Parathyroid adenoma (tissue), 2 donors: Measurements from ENCODE around the gene ZNF726.
A peak's percentile ranks its signal among the peaks of the same experiment; 100 is the strongest.

Experiments used
- H2AFZ ChIP-seq: fragments of 300-600 bp; sonication (generic); one replicate; pipeline ENCODE4 v1.7.0; 2017; ENCODE audit warnings: antibody characterized with exemption, mild to moderate bottlenecking
- H3K27ac ChIP-seq: fragments of 300-600 bp; sonication (generic); one replicate; pipeline ENCODE4 v1.7.0; 2017
- H3K27me3 ChIP-seq: fragments of 300-600 bp; sonication (generic); one replicate; pipeline ENCODE4 v1.7.0; 2017; ENCODE audit warnings: low read length; ENCODE audit not compliant: control insufficient read depth, insufficient read depth
- H3K36me3 ChIP-seq: fragments of 300-600 bp; sonication (generic); one replicate; pipeline ENCODE4 v1.7.0; 2017; ENCODE audit warnings: low read length; ENCODE audit not compliant: control insufficient read depth, insufficient read depth
- H3K4me1 ChIP-seq: fragments of 300-600 bp; sonication (generic); one replicate; pipeline ENCODE4 v1.7.0; 2017; ENCODE audit warnings: control low read depth
- H3K4me2 ChIP-seq: fragments of 300-600 bp; sonication (generic); one replicate; pipeline ENCODE4 v1.7.0; 2017; ENCODE audit warnings: low read length
- H3K4me3 ChIP-seq: fragments of 300-600 bp; sonication (generic); one replicate; pipeline ENCODE4 v1.7.0; 2017; ENCODE audit warnings: low read depth, low read length
- H3K79me2 ChIP-seq: fragments of 300-600 bp; sonication (generic); one replicate; pipeline ENCODE4 v1.7.0; 2017; ENCODE audit warnings: control low read depth
- H3K9ac ChIP-seq: fragments of 300-600 bp; sonication (generic); one replicate; pipeline ENCODE4 v1.7.0; 2017; ENCODE audit warnings: mild to moderate bottlenecking
- H3K9me3 ChIP-seq: fragments of 300-600 bp; sonication (generic); one replicate; pipeline ENCODE4 v1.7.0; 2017; ENCODE audit warnings: low read length; ENCODE audit not compliant: control insufficient read depth
- TF ChIP-seq, protein P1 (sequence below): fragments of 300-600 bp; sonication (generic); IDR thresholded peaks from one replicate; pipeline ENCODE4 v1.7.0; 2017; ENCODE audit warnings: antibody characterized with exemption, mild to moderate bottlenecking
- donor health status: primary hyperparathyroidism.

Gene ZNF726

DNA sequence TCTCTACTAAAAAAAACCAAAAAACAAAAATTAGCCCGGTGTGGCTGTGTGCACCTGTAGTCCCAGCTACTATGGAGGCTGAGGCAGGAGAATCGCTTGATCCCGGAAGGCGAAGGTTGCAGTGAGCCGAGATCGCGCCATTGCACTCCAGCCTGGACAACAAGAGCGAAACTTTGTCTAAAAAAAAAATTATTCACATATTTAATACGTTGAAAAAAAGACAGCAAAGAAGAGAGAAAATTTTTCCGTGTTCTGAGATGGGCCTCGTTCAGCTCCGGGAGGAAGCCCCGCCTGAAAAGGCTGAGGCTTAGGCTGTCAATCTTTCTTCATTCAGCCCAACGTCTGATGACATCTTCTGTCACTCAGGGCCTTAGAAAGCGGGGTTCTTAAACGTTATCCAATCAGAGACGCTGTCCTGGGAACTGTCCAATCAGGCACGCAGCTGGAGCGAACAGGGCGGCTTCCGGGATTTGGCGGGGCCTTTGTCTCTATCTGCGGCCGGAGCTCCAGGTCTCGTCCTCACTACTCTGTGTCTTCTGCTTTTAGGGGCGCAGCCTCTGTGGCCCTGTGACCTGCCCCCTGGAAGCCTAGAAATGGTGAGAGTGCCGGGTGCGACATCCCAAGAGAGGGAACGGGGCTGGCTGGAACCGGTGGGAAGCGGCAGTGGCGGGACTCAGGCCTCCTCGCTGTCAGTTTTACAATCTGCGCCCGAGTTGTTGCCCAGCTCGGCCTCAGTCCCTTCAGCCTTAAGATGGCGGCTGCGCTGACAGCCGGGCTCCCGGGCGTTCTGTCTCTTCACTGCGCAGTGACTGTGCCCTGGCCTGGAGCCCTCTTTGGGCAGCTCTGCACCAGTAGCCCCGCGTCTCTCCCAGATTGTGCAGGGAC is at the start of gene ZNF726:
TSS of gene ZNF726 (plus strand) at position 485 of the 885 bp plus-strand sequence. CDS start at position 594, 109 bp downstream.
- no peak within 1 kb of the TSS for H3K9ac ChIP-seq

DNA sequence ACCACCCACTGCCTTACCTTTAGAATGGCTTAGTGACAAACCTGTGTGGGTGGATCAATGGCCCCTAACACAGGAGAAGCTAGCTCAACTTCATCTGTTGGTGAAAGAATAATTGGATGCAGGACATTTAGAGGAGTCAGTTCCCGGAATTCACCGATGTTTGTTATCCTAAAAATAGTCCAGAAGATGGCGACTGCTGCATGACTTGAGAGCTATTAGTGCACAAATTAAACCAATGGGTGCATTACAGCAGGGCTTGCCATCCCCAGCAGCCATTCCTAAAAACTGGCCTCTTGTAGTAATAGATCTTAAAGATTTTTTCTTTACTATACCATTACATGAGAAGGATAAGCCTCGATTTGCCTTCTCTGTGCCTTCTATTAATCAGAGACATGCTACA is 46.8 kb upstream of the ZNF726 start:
- no peaks in the 10 kb centered on the region for H3K27me3 ChIP-seq
- no peak overlapping the region for H3K9ac ChIP-seq
- H3K79me2 ChIP-seq, result no peaks in the 10 kb centered on the region
- TF ChIP-seq, protein P1, sequence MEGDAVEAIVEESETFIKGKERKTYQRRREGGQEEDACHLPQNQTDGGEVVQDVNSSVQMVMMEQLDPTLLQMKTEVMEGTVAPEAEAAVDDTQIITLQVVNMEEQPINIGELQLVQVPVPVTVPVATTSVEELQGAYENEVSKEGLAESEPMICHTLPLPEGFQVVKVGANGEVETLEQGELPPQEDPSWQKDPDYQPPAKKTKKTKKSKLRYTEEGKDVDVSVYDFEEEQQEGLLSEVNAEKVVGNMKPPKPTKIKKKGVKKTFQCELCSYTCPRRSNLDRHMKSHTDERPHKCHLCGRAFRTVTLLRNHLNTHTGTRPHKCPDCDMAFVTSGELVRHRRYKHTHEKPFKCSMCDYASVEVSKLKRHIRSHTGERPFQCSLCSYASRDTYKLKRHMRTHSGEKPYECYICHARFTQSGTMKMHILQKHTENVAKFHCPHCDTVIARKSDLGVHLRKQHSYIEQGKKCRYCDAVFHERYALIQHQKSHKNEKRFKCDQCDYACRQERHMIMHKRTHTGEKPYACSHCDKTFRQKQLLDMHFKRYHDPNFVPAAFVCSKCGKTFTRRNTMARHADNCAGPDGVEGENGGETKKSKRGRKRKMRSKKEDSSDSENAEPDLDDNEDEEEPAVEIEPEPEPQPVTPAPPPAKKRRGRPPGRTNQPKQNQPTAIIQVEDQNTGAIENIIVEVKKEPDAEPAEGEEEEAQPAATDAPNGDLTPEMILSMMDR, result no peak
- H2AFZ ChIP-seq, result no peak overlapping the region
- no peak overlapping the region for H3K4me3 ChIP-seq
- no peaks in the 10 kb centered on the region for H3K36me3 ChIP-seq
- no peaks in the 10 kb centered on the region for H3K4me1 ChIP-seq
- no peaks in the 10 kb centered on the region for H3K9me3 ChIP-seq
- H3K27ac ChIP-seq, result no peak overlapping the region
- no peak overlapping the region for H3K4me2 ChIP-seq

More for the DNA sequence above, at the start of gene ZNF726:
- Histone ChIP-seq H3K4me3 (peak within 1 kb of the TSS; percentile 83), H3K9me3 (no peaks in the 10 kb centered on the region), H2AFZ (peak within 1 kb of the TSS; percentile 84), H3K27ac (no peak within 1 kb of the TSS), H3K79me2 (no peaks in the 10 kb centered on the region), H3K27me3 (no peaks in the 10 kb centered on the region), H3K4me2 (peak within 1 kb of the TSS; percentile 86), H3K36me3 (no peaks in the 10 kb centered on the region), H3K4me1 (no peaks in the 10 kb centered on the region)
- TF ChIP-seq, protein P1, result no peak

DNA sequence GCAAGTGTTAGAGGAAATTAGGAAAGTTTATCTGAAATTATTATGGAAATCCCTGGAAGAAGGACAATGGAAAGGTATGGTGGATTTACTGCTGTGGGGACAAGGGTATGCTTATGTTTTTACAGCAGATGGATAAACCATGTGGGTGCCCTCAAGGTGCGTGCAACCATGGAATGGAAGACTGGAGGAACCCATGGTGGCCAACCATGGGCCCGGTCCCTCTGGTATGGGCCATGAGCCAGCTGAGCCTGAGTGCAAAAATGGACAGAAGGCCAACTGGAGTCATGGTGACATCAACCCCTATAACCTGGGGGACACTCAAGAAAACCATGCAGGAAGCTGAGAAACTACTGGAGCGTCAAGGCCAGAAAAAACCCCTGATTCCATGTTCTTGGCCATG is 46.1 kb upstream of the ZNF726 start:
- Histone ChIP-seq H3K4me3 (no peak overlapping the region), H3K9me3 (no peaks in the 10 kb centered on the region), H3K79me2 (no peaks in the 10 kb centered on the region), H3K9ac (no peak overlapping the region), H2AFZ (no peak overlapping the region), H3K36me3 (no peaks in the 10 kb centered on the region), H3K27me3 (no peaks in the 10 kb centered on the region), H3K27ac (no peak overlapping the region), H3K4me1 (no peaks in the 10 kb centered on the region), H3K4me2 (no peak overlapping the region)
- TF ChIP-seq, protein P1, result no peak

DNA sequence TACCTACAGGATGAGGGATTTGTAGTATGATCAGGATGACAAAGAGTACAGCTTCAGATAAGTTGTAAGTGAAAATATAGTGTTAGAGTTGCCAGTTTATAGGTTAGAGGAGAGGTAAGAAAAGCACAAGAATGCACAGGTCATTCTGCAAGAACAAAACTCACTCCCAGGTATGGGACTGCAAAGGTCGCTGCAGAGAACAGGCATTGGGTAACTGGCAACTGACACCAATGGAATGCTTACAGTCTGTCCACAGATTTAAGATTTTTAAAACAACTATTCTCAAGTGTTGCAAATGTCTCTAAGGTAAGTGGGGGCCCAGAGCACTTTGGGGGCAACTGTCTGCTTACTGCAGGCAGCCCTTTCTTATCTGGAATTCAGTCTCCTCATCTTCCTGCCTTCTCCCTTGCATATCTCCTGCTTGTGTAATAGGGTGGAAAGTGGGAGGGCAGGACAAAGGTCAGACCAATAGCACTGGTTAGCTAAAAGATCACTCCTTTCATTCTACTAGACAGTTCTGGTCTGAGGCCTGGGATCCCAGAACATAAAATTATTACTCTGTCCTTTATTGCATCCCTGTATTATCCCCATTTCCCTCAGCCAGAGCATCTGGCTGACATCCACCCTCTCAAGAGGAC is 42.3 kb upstream of the ZNF726 start:
- Histone ChIP-seq H3K4me3 (no peak overlapping the region), H3K9me3 (no peaks in the 10 kb centered on the region), H3K27me3 (no peaks in the 10 kb centered on the region), H3K4me1 (no peaks in the 10 kb centered on the region), H3K27ac (no peak overlapping the region), H2AFZ (no peak overlapping the region), H3K79me2 (no peaks in the 10 kb centered on the region), H3K36me3 (no peaks in the 10 kb centered on the region), H3K4me2 (no peak overlapping the region), H3K9ac (no peak overlapping the region)
- TF ChIP-seq, protein P1, result no peak
